ENCODE results near the gene MKNK2. TPM values are rescaled to one million over a fixed set of nuclear protein-coding genes. Genes with fewer than 3 reads are reported as not detected.

The MKNK2 gene
- total RNA-seq, 4 donors from 2014 or later = 126 to 265 (median 152) TPM

DNA sequence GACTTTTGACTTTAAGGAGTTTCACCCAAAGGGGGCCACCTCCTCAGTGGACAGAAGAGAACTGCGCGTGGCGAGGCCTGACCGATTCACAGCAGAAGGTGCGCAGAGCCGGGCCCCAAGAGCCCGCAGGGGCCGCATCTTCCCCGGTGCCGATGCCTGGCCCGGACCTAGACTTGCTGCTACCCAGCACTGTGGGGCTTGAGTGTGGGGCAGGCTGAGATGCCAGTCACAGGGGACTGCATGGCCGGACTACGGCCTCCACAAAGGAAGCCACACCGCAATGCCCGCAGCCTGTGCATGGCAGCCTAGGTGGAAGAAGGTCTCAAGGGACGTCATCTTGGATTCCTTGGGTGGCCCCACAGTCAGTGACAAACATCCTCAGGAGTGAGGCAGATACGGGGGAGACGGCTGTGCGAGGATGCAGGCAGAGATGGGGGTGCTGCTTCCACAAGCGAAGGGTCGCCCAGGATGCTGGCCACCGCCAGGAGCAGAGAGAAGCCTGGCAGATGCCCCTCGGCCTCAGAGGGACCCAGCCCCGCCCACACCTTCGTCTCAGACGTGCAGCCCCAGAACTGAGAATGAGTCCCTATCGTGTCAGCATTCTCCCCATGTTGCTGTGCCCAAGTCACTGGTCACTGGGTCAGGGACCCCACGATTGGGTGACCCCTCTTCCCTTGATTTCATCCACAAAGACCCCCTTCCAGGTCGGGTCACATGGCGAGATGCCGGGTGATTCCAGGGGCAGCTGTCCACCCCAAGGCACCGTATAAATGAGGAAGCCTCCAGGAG, 28.2 kb upstream of the MKNK2 start:
- Histone ChIP-seq H3K27ac (peak overlapping the region in 2 of 4 donors; percentile 22 to 71), H3K36me3 (peaks cover 2 to 98% (median 34%) of the 10 kb centered on the region in 3 donors), H3K27me3 (no peaks in the 10 kb centered on the region), H3K4me1 (peaks cover 0 to 38% (median 16%) of the 10 kb centered on the region in 4 donors), H3K4me3 (no peak overlapping the region), H3K9me3 (no peaks in the 10 kb centered on the region)
- no peak for DNase-seq (ENCODE audit: low spot score in 2 of 2)
- TF ChIP-seq, protein P1, sequence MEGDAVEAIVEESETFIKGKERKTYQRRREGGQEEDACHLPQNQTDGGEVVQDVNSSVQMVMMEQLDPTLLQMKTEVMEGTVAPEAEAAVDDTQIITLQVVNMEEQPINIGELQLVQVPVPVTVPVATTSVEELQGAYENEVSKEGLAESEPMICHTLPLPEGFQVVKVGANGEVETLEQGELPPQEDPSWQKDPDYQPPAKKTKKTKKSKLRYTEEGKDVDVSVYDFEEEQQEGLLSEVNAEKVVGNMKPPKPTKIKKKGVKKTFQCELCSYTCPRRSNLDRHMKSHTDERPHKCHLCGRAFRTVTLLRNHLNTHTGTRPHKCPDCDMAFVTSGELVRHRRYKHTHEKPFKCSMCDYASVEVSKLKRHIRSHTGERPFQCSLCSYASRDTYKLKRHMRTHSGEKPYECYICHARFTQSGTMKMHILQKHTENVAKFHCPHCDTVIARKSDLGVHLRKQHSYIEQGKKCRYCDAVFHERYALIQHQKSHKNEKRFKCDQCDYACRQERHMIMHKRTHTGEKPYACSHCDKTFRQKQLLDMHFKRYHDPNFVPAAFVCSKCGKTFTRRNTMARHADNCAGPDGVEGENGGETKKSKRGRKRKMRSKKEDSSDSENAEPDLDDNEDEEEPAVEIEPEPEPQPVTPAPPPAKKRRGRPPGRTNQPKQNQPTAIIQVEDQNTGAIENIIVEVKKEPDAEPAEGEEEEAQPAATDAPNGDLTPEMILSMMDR (IDR thresholded peaks at IDR 0.05) = no peak
- TF ChIP-seq EP300 (IDR thresholded peaks at IDR 0.05) (no peak), POLR2A (IDR thresholded peaks at IDR 0.05) (no peak)
- WGBS, 2 donors = 87 to 90% methylated on average over 29 to 31 of the region's 32 CpGs

DNA sequence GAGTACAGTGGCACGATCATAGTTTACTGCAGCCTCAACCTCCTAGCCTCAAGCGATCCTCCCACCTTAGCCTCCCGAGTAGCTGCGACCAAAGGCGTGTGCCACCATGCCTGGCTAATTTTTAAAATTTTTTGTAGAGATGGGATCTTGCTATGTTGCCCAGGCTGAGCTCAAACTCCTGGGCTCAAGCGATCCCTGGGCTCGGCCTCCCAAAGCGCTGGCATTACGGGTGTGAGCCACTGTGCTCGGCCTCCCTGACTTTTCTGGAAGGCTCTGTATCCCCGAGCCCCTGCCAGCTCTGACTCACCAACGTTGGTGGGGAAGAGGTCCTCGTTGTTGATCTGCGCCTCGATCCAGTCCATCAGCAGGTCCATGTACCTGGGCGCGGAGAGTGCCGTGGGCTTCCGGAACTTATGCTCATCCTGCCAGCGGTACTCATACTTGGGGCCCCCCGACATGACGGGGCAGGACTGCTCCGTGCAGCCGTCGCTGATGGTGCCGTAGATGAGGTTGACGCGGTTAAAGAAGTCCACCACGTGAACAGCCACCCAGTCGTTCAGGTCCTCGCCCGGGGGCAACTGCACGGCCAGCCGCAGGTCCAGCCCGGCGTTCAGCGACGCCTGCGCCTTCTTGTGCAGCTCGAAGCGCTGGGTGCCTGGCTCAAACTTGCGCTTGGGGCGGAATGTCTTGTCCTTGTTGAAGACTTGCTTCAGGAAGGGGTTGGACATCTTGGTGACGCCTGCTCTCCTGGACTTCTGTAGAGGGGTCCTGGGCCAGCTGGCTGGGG, 27.0 kb upstream of the MKNK2 start:
- Histone ChIP-seq H3K4me1 (peaks cover 0 to 26% (median 13%) of the 10 kb centered on the region in 4 donors), H3K36me3 (peaks cover 2 to 98% (median 34%) of the 10 kb centered on the region in 3 donors), H3K27me3 (no peaks in the 10 kb centered on the region), H3K4me3 (no peak overlapping the region), H3K9me3 (no peaks in the 10 kb centered on the region), H3K27ac (no peak overlapping the region)
- WGBS, 2 donors = 96 to 97% methylated on average over 43 to 44 of the region's 44 CpGs
- DNase-seq (ENCODE audit: low spot score in 2 of 2) = no peak
- TF ChIP-seq EP300 (IDR thresholded peaks at IDR 0.05) (no peak), POLR2A (IDR thresholded peaks at IDR 0.05) (no peak)
- TF ChIP-seq, protein P1 (IDR thresholded peaks at IDR 0.05) = no peak

DNA sequence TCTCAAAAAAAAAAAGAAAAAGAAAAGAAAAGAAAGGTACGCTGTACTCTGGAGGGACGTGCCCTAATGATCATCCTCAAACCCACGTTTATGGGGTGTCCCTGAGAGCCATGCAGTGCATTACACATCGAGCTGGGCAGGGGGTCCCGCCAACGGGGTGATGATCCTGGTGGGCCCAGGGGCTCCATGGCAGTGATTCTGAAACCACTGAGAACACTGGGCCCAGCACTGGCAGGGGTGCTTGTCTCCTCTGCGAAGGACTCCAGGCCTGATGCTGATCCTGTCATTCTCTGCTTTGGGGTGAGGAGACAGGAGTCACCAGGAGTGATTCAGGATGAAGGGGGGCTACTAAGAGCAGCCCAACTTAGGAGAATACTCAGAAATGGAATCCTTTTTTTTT, 26.4 kb upstream of the MKNK2 start:
- no peaks in the 10 kb centered on the region for H3K27me3 ChIP-seq
- 88 to 90% methylated on average over 7 of the region's 7 CpGs for WGBS, 2 donors
- DNase-seq (ENCODE audit: low spot score in 2 of 2) = no peak
- H3K4me3 ChIP-seq = no peak overlapping the region
- peaks cover 2 to 98% (median 40%) of the 10 kb centered on the region in 3 donors for H3K36me3 ChIP-seq
- H3K4me1 ChIP-seq = peaks cover 0 to 21% (median 10%) of the 10 kb centered on the region in 4 donors
- H3K27ac ChIP-seq = no peak overlapping the region
- no peaks in the 10 kb centered on the region for H3K9me3 ChIP-seq
- no peak for TF ChIP-seq POLR2A (IDR thresholded peaks at IDR 0.05)
- TF ChIP-seq, protein P1 (IDR thresholded peaks at IDR 0.05) = no peak

DNA sequence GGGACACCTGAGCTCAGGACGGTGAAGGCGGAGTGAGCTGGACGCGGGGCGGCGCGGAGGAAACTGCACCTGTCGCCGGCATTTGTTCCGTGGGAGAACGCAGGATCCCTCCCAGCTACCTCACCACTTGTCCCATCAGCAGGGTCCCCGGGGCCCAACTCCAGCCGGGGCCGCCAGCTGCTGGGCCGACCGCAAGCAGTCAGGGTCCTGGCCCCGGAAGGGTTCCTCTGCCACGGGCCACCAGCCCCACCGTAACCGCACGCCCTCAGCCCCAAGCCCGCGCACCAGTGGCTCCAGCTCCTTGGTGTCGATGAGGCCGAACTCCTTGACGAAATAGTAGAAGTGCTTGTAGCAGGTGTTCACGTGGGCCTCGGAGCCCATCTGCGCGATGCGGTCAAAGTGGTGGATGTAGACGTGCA, 25.5 kb upstream of the MKNK2 start:
- Histone ChIP-seq H3K27me3 (no peaks in the 10 kb centered on the region), H3K4me3 (no peak overlapping the region), H3K27ac (no peak overlapping the region), H3K4me1 (peaks cover 0 to 14% (median 6%) of the 10 kb centered on the region in 4 donors), H3K36me3 (peaks cover 2 to 100% (median 43%) of the 10 kb centered on the region in 3 donors), H3K9me3 (no peaks in the 10 kb centered on the region)
- WGBS, 2 donors = 97% methylated on average over 26 to 31 of the region's 32 CpGs
- DNase-seq (ENCODE audit: low spot score in 2 of 2) = no peak
- TF ChIP-seq EP300 (IDR thresholded peaks at IDR 0.05) = no peak

DNA sequence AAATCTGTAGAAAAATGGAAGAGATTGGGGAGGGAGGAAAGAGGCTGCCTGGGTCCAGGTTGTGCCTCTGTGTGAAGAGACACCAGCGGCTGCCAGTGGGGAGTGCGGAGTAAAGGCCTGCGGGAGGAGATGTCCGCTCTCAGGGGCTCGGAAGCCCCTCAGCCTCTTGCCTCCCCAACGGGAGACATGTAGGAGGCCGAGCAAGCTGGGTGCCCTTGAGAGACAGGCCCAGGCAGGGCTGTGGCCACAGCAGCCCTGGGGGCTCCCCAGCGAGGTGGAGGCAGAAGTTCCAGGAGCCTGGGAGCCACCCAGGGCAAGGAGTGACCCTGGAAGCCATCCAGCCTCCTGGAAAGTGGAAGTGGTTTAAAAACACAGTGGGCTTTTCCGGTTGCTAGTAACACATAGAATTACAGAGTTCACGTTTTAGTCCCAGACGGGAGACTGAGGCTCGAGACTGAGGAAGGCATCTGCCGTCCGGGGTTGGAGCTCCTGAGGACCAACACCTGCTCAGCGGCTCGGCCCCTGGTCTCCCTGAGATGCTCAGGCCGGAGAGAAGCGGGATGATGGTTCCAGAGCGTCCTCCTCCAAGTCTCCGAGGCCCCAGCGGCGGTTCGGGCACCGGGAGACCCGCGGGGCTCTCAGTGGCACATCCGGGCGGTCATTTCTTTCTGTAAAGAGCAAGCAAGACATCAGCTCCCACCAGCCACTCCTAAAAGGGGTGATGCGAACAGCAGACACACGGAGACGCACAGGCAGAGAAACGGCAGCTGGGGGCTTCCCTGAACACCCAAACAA, 21.9 kb upstream of the MKNK2 start:
- Histone ChIP-seq H3K9me3 (no peaks in the 10 kb centered on the region), H3K4me1 (peaks cover 0 to 16% (median 11%) of the 10 kb centered on the region in 4 donors), H3K36me3 (peaks cover 5 to 72% (median 43%) of the 10 kb centered on the region in 3 donors), H3K27me3 (no peaks in the 10 kb centered on the region), H3K27ac (no peak overlapping the region), H3K4me3 (no peak overlapping the region)
- no peak for TF ChIP-seq EP300 (IDR thresholded peaks at IDR 0.05)
- TF ChIP-seq POLR2A (IDR thresholded peaks at IDR 0.05) = no peak
- TF ChIP-seq, protein P1 (IDR thresholded peaks at IDR 0.05) = no peak
- DNase-seq (ENCODE audit: low spot score in 2 of 2) = no peak
- 83 to 87% methylated on average over 30 to 32 of the region's 32 CpGs for WGBS, 2 donors
